Subcutaneous adipose tissue (tissue), 4 donors: ENCODE results near the gene SLC7A4. TPM values are rescaled to one million over a fixed set of nuclear protein-coding genes. Genes with fewer than 3 reads are reported as not detected.

Experiments
- CTCF ChIP-seq: fragments of 450-650 bp; IDR thresholded peaks from one replicate; pipeline ENCODE4 v1.5.1; 2016; ENCODE audit warnings: low read depth, mild to moderate bottlenecking, control low read depth, antibody characterized with exemption, moderate library complexity
- total RNA-seq, 4 donors: library from RNA; depleted of rRNA; stranded (reverse); fragments of >200 nt; gene quantifications; one replicate each; pipeline ENCODE4 v1.1.0, GENCODE V29; 2016

SLC7A4 gene
- total RNA-seq, 4 donors from 2014 or later = 0.94 to 4.4 (median 2.1) TPM

GRCh38 chr22:21047035-21047661, 14.8 kb upstream of the SLC7A4 start:
- no peak for TF ChIP-seq CTCF

GRCh38 chr22:21045585-21046294, 13.4 kb upstream of the SLC7A4 start, which contains the start of gene LRRC74B:
Gene LRRC74B (plus strand): TSS chr22:21045946. CDS start chr22:21045987, 41 bp downstream.
- TF ChIP-seq CTCF = no peak

GRCh38 chr22:21044931-21045584, 12.7 kb upstream of the SLC7A4 start:
- TF ChIP-seq CTCF = no peak

GRCh38 chr22:21043860-21044535, 11.6 kb upstream of the SLC7A4 start:
- TF ChIP-seq CTCF = no peak

GRCh38 chr22:21042978-21043859, 10.9 kb upstream of the SLC7A4 start:
- no peak for TF ChIP-seq CTCF

GRCh38 chr22:21041937-21042336, 9.6 kb upstream of the SLC7A4 start:
- no peak for TF ChIP-seq CTCF
